Limb (tissue), 2 donors: Measurements from ENCODE around the gene ADGRB2.

Experiments
- DNase-seq, 2 donors: peaks; one replicate each; pipeline ENCODE4 v3.0.0-alpha.2; 2016; ENCODE audit errors: extremely low spot score in 2 of 2

ADGRB2 gene

GRCh38 chr1:31704271-31705079 lies 59.7 kb downstream of the ADGRB2 start:
- DNase-seq = peak in 1 of 2 donors; percentile 74

- DNase-seq = peak; percentile 87 to 90
Observed at GRCh38 chr1:31703431-31704270, 60.5 kb downstream of the ADGRB2 start, which contains the start of gene COL16A1. Gene COL16A1, minus strand, starts transcription at chr1:31704017. Its CDS starts 1,824 bp downstream, at chr1:31702193.

GRCh38 chr1:31702836-31703404 lies 61.2 kb downstream of the ADGRB2 start:
- DNase-seq = no peak

- DNase-seq = peak; percentile 83 to 86
Observed at GRCh38 chr1:31701091-31701736, 62.9 kb downstream of the ADGRB2 start.

- no peak for DNase-seq
Observed at GRCh38 chr1:31700468-31701090, 63.6 kb downstream of the ADGRB2 start.

- no peak for DNase-seq
Observed at GRCh38 chr1:31699341-31699891, 64.7 kb downstream of the ADGRB2 start.

GRCh38 chr1:31697369-31697984 lies 66.7 kb downstream of the ADGRB2 start:
- DNase-seq = no peak

- peak in 1 of 2 donors; percentile 58 for DNase-seq
Observed at GRCh38 chr1:31696242-31696641, 67.9 kb downstream of the ADGRB2 start.

GRCh38 chr1:31695327-31695726 lies 68.8 kb downstream of the ADGRB2 start:
- DNase-seq = no peak

GRCh38 chr1:31694964-31695313 lies 69.2 kb downstream of the ADGRB2 start:
- no peak for DNase-seq

GRCh38 chr1:31694069-31694963 lies 69.8 kb downstream of the ADGRB2 start:
- peak; percentile 62 to 72 for DNase-seq

- DNase-seq = no peak
Observed at GRCh38 chr1:31693231-31693630, 70.9 kb downstream of the ADGRB2 start.

GRCh38 chr1:31691951-31692350 lies 72.2 kb downstream of the ADGRB2 start:
- no peak for DNase-seq

- no peak for DNase-seq
Observed at GRCh38 chr1:31691446-31691845, 72.7 kb downstream of the ADGRB2 start.

- no peak for DNase-seq
Observed at GRCh38 chr1:31690921-31691320, 73.2 kb downstream of the ADGRB2 start.

GRCh38 chr1:31689854-31690253 lies 74.3 kb downstream of the ADGRB2 start:
- DNase-seq = no peak

GRCh38 chr1:31689379-31689778 lies 74.8 kb downstream of the ADGRB2 start:
- no peak for DNase-seq

- DNase-seq = no peak
Observed at GRCh38 chr1:31688233-31688918, 75.8 kb downstream of the ADGRB2 start.

GRCh38 chr1:31687601-31688000 lies 76.5 kb downstream of the ADGRB2 start:
- no peak for DNase-seq
